ENCODE measurements around the gene COX7A2L.

The COX7A2L gene

GRCh38 chr2:42304059-42304713, 56.8 kb downstream of the COX7A2L start:
- H3K9ac ChIP-seq (ENCODE audit: low read depth, low read length) = no peak overlapping the region
- H3K36me3 ChIP-seq (ENCODE audit: insufficient read depth, low read depth, low read length) = peaks cover 73% of the 10 kb centered on the region
- no peaks in the 10 kb centered on the region for H3K4me1 ChIP-seq (ENCODE audit: insufficient read depth, low read length)
- no peak overlapping the region for H3K27ac ChIP-seq (ENCODE audit: low read length)
- no peak overlapping the region for H3K4me3 ChIP-seq (ENCODE audit: low read length)
- H3K9me3 ChIP-seq (ENCODE audit: insufficient read depth, low read depth, low read length) = no peaks in the 10 kb centered on the region
- H3K27me3 ChIP-seq (ENCODE audit: insufficient read depth, low read length) = no peaks in the 10 kb centered on the region

GRCh38 chr2:42303252-42303651, 57.8 kb downstream of the COX7A2L start:
- Histone ChIP-seq H3K4me3 (ENCODE audit: low read length) (no peak overlapping the region), H3K9ac (ENCODE audit: low read depth, low read length) (no peak overlapping the region), H3K4me1 (ENCODE audit: insufficient read depth, low read length) (no peaks in the 10 kb centered on the region), H3K27me3 (ENCODE audit: insufficient read depth, low read length) (no peaks in the 10 kb centered on the region), H3K9me3 (ENCODE audit: insufficient read depth, low read depth, low read length) (no peaks in the 10 kb centered on the region), H3K36me3 (ENCODE audit: insufficient read depth, low read depth, low read length) (peaks cover 78% of the 10 kb centered on the region), H3K27ac (ENCODE audit: low read length) (no peak overlapping the region)

DNA sequence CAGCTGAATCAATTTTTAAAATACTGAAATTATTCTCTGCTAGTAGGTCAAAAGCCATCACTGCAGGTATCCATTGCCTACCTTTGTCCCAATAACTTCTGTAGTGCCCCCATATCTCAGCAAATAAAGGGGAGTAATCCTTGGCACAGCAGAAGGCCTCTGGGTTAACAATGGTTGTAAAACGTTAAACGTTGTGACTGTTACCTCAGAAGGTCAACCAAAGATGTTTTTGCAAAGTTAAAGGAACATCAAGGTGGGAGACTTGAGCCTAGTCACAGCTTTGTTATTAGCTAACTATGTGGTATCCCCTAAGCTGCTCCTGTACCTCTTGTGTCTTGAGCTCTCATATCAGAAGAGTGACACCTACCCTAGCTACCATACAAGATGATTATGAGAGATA, 60.5 kb downstream of the COX7A2L start:
- Histone ChIP-seq H3K36me3 (ENCODE audit: insufficient read depth, low read depth, low read length) (peaks cover 91% of the 10 kb centered on the region), H3K27ac (ENCODE audit: low read length) (no peak overlapping the region), H3K4me1 (ENCODE audit: insufficient read depth, low read length) (0 out of 2 replicates have a peak, but pooled peaks cover 2% of the 10 kb centered on the region)

More for the DNA sequence above, 60.5 kb downstream of the COX7A2L start:
- Histone ChIP-seq H3K4me3 (ENCODE audit: low read length) (no peak overlapping the region), H3K27me3 (ENCODE audit: insufficient read depth, low read length) (no peaks in the 10 kb centered on the region), H3K9ac (ENCODE audit: low read depth, low read length) (no peak overlapping the region), H3K9me3 (ENCODE audit: insufficient read depth, low read depth, low read length) (no peaks in the 10 kb centered on the region)
